Renal cortical epithelial cell (primary cell): Measurements from ENCODE around the gene OR1E1. TPM values are rescaled to one million over a fixed set of nuclear protein-coding genes. Genes with fewer than 3 reads are reported as not detected.
A peak's percentile ranks its signal among the peaks of the same experiment; 100 is the strongest.
"Not testable (repeated sequence)": the region's sequence is repeated elsewhere in the genome, so short reads cannot be mapped to it uniquely, and the experiment has no call there.

Experiments used
- DNase-seq: peaks from one replicate; pipeline ENCODE4 v3.0.0-alpha.2; 2011; ENCODE audit warnings: low read depth
- total RNA-seq: library from RNA; depleted of rRNA; stranded (reverse); fragments of >200 nt; gene quantifications from 2 replicates; pipeline ENCODE4 v1.2.3, GENCODE V29; 2014

Gene OR1E1
- total RNA-seq = not detected in 2 replicates

DNA sequence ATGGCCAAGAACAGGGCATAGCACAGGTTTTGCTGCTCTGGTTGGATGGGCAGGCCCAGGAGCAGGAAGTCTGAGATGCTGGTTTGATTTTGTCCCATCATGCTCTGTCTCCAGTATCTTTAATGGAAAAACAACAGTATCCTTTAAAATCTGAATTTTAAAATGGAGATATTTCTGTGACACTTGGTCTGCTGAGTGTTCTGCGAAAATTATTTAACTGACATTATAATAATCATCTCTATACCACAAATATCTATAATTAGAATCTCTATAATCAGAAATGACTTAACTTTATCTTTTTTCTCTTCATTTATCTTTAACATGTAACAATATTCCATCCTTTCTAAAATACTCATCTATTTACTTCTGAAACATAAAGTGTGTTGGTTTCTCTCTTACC lies at the start of gene OR1E1:
Gene OR1E1, minus strand, starts transcription at position 101 of the 400 bp plus-strand sequence. Its CDS starts 0 bp downstream, at position 101.
- no peak for DNase-seq

GRCh38 chr17:3447625-3448024 lies 49.4 kb upstream of the OR1E1 start:
- DNase-seq = peak; percentile 1

GRCh38 chr17:3440451-3440850 lies 42.2 kb upstream of the OR1E1 start:
- no peak for DNase-seq

- DNase-seq = no peak
These were observed 40.2 kb upstream of the OR1E1 start for GRCh38 chr17:3438368-3438767.

DNA sequence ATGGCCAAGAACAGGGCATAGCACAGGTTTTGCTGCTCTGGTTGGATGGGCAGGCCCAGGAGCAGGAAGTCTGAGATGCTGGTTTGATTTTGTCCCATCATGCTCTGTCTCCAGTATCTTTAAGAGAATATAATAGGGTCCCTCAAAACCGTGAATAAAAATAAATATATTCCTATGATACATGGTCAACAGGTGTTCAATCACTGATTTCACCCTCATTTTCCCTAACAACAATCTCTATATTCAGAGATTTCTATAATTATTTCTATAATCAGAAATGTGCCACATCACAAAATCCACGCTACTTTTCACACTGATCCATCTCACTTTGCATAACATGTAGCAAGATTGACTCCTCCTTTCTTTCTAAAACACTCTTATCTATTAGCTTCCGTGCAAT lies 35.5 kb upstream of the OR1E1 start, which contains the start of gene OR1E2:
Gene OR1E2, minus strand, starts transcription at position 101 of the 400 bp plus-strand sequence. Its CDS starts 0 bp downstream, at position 101.
- DNase-seq = no peak

GRCh38 chr17:3433215-3433614 lies 35.0 kb upstream of the OR1E1 start:
- not testable (repeated sequence) for DNase-seq

- no peak for DNase-seq
These were observed 20.0 kb upstream of the OR1E1 start for GRCh38 chr17:3418222-3418621.

DNA sequence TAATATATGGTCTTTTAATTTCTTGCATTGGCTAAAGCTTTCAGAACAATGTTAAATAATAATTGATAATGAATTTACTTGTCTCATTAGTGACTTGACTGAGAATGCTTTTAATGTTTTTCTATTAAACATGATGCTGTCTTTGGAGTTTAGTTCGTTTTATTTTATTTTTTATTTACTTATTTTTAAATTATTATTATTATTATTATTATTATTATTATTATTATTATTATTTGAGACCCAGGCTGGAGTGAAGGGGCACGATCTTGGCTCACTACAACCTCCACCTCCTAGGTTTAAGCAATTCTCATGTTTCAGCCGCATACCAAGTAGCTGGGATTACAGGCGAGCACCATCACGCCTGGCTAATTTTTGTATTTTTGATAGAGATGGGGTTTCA lies 17.4 kb upstream of the OR1E1 start:
- no peak for DNase-seq

- DNase-seq = not testable (repeated sequence)
These were observed 14.0 kb upstream of the OR1E1 start for GRCh38 chr17:3412216-3412615.

DNA sequence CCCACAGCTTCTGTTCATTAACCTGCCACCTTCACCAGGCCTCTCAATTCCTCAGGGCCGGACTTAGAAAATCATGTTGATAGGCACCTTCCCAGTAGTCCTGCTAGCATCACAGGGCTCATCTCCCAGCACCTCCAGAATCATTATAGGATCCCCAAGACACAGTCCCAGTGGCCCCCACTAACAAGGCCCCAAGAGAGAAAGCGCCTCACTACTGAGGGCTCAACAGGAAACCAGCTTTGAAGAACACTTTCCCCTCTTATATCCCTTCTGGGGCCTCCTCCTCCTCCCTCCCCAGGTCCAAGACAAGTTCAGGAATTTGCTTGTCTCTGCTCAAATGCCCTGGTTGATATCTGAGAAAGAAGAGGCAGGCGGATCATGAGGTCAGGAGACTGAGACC lies 12.9 kb upstream of the OR1E1 start, which contains the start of gene OR3A3:
Gene OR3A3, plus strand, starts transcription at position 301 of the 400 bp plus-strand sequence.
- DNase-seq = no peak

- DNase-seq = not testable (repeated sequence)
These were observed 5.6 kb upstream of the OR1E1 start for GRCh38 chr17:3403856-3404255.

- no peak for DNase-seq
These were observed 3.6 kb upstream of the OR1E1 start for GRCh38 chr17:3401786-3402185.

DNA sequence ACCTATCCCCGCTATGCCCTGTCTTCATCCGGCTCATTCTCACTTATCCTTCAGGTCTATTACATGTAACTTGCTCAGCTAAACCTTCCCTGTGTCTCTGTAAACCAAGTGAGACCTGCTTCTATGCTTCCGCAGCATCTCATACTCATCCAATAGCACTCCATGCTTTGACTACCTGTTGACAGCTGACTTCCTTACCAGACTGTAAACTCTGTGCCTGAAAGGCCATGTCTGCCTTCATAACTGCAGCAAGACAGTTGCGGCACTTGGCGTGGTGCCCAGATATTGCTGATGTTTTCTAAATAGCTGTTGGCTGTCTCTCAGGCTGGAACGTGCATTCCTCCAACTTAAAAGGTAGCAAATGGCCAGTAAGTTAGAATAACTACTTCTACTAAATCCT lies 1.8 kb upstream of the OR1E1 start:
- DNase-seq = no peak

- not testable (repeated sequence) for DNase-seq
These were observed 409 bp downstream of the OR1E1 start for GRCh38 chr17:3397801-3398200.

DNA sequence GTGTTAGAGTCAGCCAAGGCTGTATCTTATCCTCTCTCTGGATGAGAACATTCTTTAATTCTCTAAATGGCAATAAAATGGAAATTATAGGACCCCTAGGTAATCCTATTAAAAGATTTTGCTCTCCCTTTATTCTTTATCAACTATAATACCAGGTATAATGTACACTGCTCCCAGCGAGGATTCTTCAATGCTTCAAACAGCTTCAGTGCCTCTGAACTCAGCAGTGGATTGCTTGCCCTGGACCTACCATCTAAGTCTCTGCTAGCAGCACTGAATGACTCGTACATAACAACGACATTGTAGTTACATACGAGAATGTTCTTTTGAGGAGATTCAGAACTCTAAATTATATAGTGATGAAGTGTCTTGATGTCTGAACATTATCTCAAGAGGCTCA lies 8.4 kb downstream of the OR1E1 start:
- DNase-seq = no peak

DNA sequence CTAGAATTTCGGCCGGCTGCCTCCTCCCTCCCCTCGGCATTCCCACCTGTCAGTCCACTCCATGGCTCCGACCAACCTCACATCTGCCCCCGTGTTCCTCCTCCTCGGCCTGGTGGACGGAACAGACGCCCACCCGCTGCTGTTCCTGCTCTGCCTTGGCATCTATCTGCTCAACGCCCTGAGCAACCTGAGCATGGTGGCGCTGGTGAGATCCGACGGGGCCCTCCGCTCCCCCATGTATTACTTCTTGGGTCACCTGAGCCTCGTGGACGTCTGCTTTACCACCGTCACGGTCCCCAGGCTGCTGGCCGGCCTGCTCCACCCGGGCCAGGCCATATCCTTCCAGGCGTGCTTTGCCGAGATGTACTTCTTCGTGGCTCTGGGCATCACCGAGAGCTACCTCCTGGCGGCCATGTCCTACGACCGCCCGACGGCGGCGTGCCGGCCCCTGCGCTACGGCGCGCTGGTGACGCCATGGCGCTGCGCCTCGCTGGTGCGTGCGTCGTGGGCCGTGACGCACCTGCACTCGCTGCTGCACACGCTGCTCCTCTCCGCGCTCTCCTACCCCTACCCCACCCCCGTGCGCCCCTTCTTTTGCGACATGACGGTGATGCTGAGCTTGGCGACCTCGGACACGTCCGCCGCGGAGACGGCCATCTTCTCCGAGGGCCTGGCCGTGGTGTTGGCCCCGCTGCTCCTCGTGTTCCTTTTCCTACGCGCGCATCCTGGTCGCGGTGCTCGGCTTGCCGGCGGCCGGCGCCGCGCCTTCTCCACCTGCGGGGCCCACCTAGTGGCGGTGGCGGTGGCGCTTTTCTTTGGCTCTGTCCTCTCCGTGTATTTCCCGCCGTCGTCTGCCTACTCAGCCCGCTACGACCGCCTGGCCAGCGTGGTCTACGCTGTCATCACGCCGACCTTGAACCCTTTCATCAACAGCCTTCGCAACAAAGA lies 12.1 kb downstream of the OR1E1 start, which contains the start of gene OR3A2:
Gene OR3A2, minus strand, starts transcription at position 440 of the 948 bp plus-strand sequence.
- DNase-seq = no peak

- DNase-seq = no peak
These were observed 16.3 kb downstream of the OR1E1 start for GRCh38 chr17:3381957-3382356.

DNA sequence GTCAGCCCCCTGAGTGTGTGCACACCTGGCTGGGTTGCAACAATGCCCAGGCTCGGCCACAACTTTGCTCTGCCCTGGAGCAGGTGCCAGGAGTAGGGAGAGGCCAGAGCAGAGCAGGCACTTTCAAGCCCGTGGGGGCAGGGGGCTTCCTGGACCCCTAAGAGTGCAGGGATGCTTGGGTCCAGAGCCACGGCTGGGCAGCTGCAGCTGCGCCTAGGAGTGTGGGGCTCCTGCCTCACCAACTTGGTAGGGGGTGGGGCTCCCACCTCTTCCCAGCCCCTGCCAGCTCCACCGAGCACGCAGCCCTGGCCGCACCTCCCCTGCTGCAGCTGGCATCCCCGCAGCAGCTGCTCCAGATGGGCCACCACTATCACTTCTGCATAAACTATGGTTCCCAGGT lies 19.9 kb downstream of the OR1E1 start:
- no peak for DNase-seq

DNA sequence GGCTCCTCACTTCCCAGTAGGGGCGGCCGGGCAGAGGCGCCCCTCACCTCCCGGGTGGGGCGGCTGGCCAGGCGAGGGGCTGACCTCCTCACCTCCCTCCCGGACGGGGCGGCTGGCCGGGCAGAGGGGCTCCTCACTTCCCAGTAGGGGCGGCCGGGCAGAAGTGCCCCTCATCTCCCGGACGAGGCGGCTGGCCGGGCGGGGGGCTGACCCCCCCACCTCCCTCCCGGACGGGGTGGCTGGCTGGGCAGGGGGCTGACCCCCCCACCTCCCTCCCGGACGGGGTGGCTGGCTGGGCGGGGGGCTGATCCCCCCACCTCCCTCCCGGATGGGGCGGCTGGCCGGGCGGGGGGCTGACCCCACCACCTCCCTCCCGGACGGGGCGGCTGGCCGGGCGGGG lies 27.0 kb downstream of the OR1E1 start:
- DNase-seq = not testable (repeated sequence)
